Naive B cell (primary cell): ENCODE measurements around the gene ATP1A4. TPM values are rescaled to one million over a fixed set of nuclear protein-coding genes. Genes with fewer than 3 reads are reported as not detected.
"Not testable (repeated sequence)": the region's sequence is repeated elsewhere in the genome, so short reads cannot be mapped to it uniquely, and the experiment has no call there.

Experiments used
- ATAC-seq, 2 donors: fragments of 150-1000 bp; cut with Tn5 transposase; 2 replicates each; pipeline ENCODE4 v1.10.0; 2021; ENCODE audit warnings: low read depth in 2 of 2, mild to moderate bottlenecking in 2 of 2, moderate library complexity in 2 of 2
- DNase-seq: peaks from one replicate; pipeline ENCODE4 v3.0.0; 2022
- H3K27ac Mint-ChIP-seq, 6 donors: one replicate each; pipeline ENCODE4 v1.8.0; 2020 to 2022; ENCODE audit warnings: mild to moderate bottlenecking in 6 of 6, mixed read lengths in 6 of 6, moderate library complexity in 5 of 6, inconsistent platforms in 2 of 6
- H3K27me3 Mint-ChIP-seq, 3 donors: one replicate each; pipeline ENCODE4 v1.8.0; 2021 to 2022; ENCODE audit warnings: mixed read lengths in 3 of 3, mild to moderate bottlenecking in 1 of 3
- H3K36me3 Mint-ChIP-seq, 2 donors: one replicate each; pipeline ENCODE4 v1.8.0; 2020 to 2022; ENCODE audit warnings: mixed read lengths in 2 of 2, inconsistent platforms in 1 of 2, mild to moderate bottlenecking in 1 of 2
- H3K4me1 Mint-ChIP-seq, 3 donors: one replicate each; pipeline ENCODE4 v1.8.0; 2020 to 2022; ENCODE audit warnings: mixed read lengths in 3 of 3, inconsistent platforms in 1 of 3, mild to moderate bottlenecking in 1 of 3, moderate library complexity in 1 of 3
- H3K4me3 Mint-ChIP-seq, 8 donors: one replicate each; pipeline ENCODE4 v1.8.0; 2020 to 2022; ENCODE audit warnings: mild to moderate bottlenecking in 8 of 8, mixed read lengths in 8 of 8, moderate library complexity in 8 of 8, inconsistent platforms in 2 of 8
- H3K9me3 Mint-ChIP-seq, 7 donors: one replicate each; pipeline ENCODE4 v1.8.0; 2020 to 2022; ENCODE audit warnings: mixed read lengths in 7 of 7, mild to moderate bottlenecking in 5 of 7, inconsistent platforms in 2 of 7, moderate library complexity in 1 of 7
- polyA plus RNA-seq, 6 donors: library from polyadenylated mRNA; unstranded; fragments of 300-500 nt; fragmentation: Illumina TruSeq; gene quantifications; one replicate each; pipeline ENCODE4 v1.2.3, GENCODE V29; 2021; ENCODE audit warnings: low read depth in 6 of 6

ATP1A4 gene
- polyA plus RNA-seq, 6 donors from 2014 or later: not detected

- no peaks in the 10 kb centered on the region for H3K9me3 Mint-ChIP-seq
- no peak for ATAC-seq
- no peaks in the 10 kb centered on the region for H3K36me3 Mint-ChIP-seq
- peak within 1 kb of the TSS in 1 of 8 donors; percentile 29 for H3K4me3 Mint-ChIP-seq
- H3K27ac Mint-ChIP-seq: peak within 1 kb of the TSS in 1 of 6 donors; percentile 32
- peaks cover 16 to 50% (median 42%) of the 10 kb centered on the region in 3 donors for H3K27me3 Mint-ChIP-seq
- no peaks in the 10 kb centered on the region for H3K4me1 Mint-ChIP-seq
- no peak for DNase-seq
Observed at GRCh38 chr1:160115545-160116282, 35.7 kb upstream of the ATP1A4 start, which contains the start of gene ATP1A2. Gene ATP1A2 (plus strand): TSS chr1:160115759. CDS start chr1:160115862, 103 bp downstream.

GRCh38 chr1:160116283-160117147 lies 34.9 kb upstream of the ATP1A4 start:
- H3K9me3 Mint-ChIP-seq: no peaks in the 10 kb centered on the region
- no peak for DNase-seq
- no peak for ATAC-seq
- no peaks in the 10 kb centered on the region for H3K36me3 Mint-ChIP-seq
- no peak overlapping the region for H3K4me3 Mint-ChIP-seq
- H3K27me3 Mint-ChIP-seq: peaks cover 16 to 49% (median 44%) of the 10 kb centered on the region in 3 donors
- H3K27ac Mint-ChIP-seq: no peak overlapping the region
- no peaks in the 10 kb centered on the region for H3K4me1 Mint-ChIP-seq

- no peaks in the 10 kb centered on the region for H3K9me3 Mint-ChIP-seq
- no peak for DNase-seq
- no peak overlapping the region for H3K4me3 Mint-ChIP-seq
- H3K4me1 Mint-ChIP-seq: no peaks in the 10 kb centered on the region
- H3K27me3 Mint-ChIP-seq: peaks cover 15 to 48% (median 44%) of the 10 kb centered on the region in 3 donors
- no peaks in the 10 kb centered on the region for H3K36me3 Mint-ChIP-seq
- H3K27ac Mint-ChIP-seq: no peak overlapping the region
- ATAC-seq: no peak
Observed at GRCh38 chr1:160117300-160117699, 34.1 kb upstream of the ATP1A4 start.

DNA sequence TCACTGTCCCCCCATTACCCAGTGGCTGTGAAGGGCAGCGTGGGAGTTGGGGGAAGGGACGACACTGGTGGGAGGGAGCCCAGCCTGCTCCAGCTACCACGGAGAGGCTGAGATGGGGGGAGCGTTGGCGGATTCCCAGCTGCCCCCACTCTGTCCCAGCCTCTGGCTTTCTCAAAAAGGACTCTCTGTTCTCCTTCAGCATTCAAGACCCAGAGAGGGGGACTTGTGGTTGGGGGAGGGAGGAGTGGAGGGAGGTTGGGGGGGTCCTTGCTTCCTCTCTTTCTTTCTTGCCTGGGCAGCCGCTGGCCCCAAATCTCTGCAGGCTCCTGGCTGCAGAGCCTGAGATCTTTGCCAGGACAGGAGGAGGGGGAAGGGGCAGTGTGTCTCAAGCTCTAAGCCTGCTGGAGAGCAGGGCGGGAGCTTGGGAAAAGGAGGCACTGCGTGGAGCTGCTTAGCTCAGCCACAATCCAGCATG lies 33.7 kb upstream of the ATP1A4 start:
- H3K27ac Mint-ChIP-seq: no peak overlapping the region
- no peaks in the 10 kb centered on the region for H3K4me1 Mint-ChIP-seq
- no peaks in the 10 kb centered on the region for H3K9me3 Mint-ChIP-seq
- peaks cover 11 to 43% (median 43%) of the 10 kb centered on the region in 3 donors for H3K27me3 Mint-ChIP-seq
- no peaks in the 10 kb centered on the region for H3K36me3 Mint-ChIP-seq
- H3K4me3 Mint-ChIP-seq: no peak overlapping the region
- ATAC-seq (no peak), DNase-seq (no peak)

- ATAC-seq (no peak), DNase-seq (no peak)
- Mint-ChIP-seq H3K27ac (no peak overlapping the region), H3K36me3 (no peaks in the 10 kb centered on the region), H3K4me3 (no peak overlapping the region), H3K4me1 (no peaks in the 10 kb centered on the region), H3K9me3 (no peaks in the 10 kb centered on the region), H3K27me3 (peaks cover 6 to 46% (median 45%) of the 10 kb centered on the region in 3 donors)
Observed at GRCh38 chr1:160118928-160119327, 32.5 kb upstream of the ATP1A4 start.

- Mint-ChIP-seq H3K4me3 (no peak overlapping the region), H3K9me3 (no peaks in the 10 kb centered on the region), H3K27me3 (peaks cover 9 to 37% (median 36%) of the 10 kb centered on the region in 3 donors), H3K27ac (peak overlapping the region in 2 of 6 donors; percentile 67 to 79), H3K4me1 (no peaks in the 10 kb centered on the region), H3K36me3 (no peaks in the 10 kb centered on the region)
- ATAC-seq (no peak), DNase-seq (no peak)
Observed at GRCh38 chr1:160120797-160121196, 30.6 kb upstream of the ATP1A4 start.

GRCh38 chr1:160121388-160121787 lies 30.0 kb upstream of the ATP1A4 start:
- Mint-ChIP-seq H3K36me3 (no peaks in the 10 kb centered on the region), H3K9me3 (no peaks in the 10 kb centered on the region), H3K4me3 (no peak overlapping the region), H3K27me3 (peaks cover 11 to 31% (median 30%) of the 10 kb centered on the region in 3 donors), H3K4me1 (no peaks in the 10 kb centered on the region), H3K27ac (no peak overlapping the region)
- DNase-seq: no peak
- ATAC-seq: no peak

DNA sequence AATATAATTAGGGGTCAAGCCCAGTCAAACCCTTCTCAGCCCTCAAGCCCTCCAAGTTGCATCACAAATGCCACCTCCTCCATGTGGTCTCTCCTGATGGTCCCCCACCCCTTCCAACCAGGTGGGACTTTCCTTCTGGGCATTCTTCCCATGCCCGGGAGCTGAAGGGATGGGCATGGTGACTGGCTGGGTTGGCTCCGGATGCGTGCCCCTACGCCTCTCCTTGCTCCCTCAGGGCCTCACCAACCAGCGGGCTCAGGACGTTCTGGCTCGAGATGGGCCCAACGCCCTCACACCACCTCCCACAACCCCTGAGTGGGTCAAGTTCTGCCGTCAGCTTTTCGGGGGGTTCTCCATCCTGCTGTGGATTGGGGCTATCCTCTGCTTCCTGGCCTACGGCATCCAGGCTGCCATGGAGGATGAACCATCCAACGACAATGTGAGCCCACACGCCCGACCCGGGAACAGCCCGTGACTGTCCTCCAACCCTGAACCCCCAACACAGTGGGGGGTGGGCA lies 28.4 kb upstream of the ATP1A4 start:
- ATAC-seq (no peak), DNase-seq (no peak)
- H3K4me3 Mint-ChIP-seq: no peak overlapping the region
- no peaks in the 10 kb centered on the region for H3K9me3 Mint-ChIP-seq
- no peak overlapping the region for H3K27ac Mint-ChIP-seq
- H3K4me1 Mint-ChIP-seq: no peaks in the 10 kb centered on the region
- H3K36me3 Mint-ChIP-seq: no peaks in the 10 kb centered on the region
- peaks cover 5 to 24% (median 24%) of the 10 kb centered on the region in 3 donors for H3K27me3 Mint-ChIP-seq

DNA sequence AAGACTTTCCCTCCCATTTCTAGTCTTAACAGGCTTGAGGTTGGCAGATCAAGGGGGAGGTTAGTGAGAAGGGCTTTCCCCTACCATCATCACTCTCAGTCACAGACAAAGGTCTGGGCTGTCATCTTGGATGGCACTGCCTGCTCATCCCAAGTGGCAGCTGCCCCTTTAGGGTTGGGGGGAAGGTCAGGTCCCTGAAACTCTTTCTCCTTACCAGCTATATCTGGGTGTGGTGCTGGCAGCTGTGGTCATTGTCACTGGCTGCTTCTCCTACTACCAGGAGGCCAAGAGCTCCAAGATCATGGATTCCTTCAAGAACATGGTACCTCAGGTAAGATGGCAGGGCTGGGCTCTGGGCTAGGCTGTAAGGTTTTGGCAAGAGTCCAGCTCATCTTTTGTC lies 27.7 kb upstream of the ATP1A4 start:
- H3K4me1 Mint-ChIP-seq: no peaks in the 10 kb centered on the region
- no peaks in the 10 kb centered on the region for H3K9me3 Mint-ChIP-seq
- no peak overlapping the region for H3K4me3 Mint-ChIP-seq
- peaks cover 5 to 23% (median 21%) of the 10 kb centered on the region in 3 donors for H3K27me3 Mint-ChIP-seq
- DNase-seq (no peak), ATAC-seq (no peak)
- H3K27ac Mint-ChIP-seq: no peak overlapping the region
- no peaks in the 10 kb centered on the region for H3K36me3 Mint-ChIP-seq

DNA sequence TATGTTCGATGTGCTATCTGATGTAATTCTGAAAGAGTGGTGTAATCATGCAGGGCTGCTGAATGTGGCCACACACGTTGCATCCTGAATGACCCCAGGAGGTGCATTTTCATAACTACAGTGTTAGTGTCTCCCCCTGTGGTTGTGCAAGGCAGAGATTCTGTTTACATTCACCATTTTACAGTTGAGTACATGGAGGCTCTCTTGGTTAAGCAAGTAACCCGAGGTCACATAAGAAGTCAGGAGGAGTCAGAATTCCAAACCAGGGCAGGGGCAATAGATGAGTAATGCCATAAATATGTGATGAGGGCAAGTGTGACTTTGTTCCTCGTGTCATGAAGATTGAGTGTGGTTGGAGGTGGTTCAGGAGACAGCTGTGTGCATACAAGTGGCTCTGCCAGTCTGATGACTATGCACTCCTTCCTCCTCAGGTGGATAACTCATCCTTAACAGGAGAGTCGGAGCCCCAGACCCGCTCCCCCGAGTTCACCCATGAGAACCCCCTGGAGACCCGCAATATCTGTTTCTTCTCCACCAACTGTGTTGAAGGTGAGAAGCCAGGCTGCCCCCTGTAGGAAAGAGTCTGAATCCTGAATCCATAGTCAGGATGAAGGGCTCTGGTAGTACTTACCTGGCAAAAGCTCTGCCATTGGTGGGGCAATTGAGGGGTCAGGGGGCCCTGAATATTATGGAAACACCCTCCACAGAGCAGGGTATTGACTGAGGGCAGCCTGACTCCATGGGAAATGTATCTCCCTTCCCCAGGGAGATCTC lies 26.5 kb upstream of the ATP1A4 start:
- no peak for ATAC-seq

DNA sequence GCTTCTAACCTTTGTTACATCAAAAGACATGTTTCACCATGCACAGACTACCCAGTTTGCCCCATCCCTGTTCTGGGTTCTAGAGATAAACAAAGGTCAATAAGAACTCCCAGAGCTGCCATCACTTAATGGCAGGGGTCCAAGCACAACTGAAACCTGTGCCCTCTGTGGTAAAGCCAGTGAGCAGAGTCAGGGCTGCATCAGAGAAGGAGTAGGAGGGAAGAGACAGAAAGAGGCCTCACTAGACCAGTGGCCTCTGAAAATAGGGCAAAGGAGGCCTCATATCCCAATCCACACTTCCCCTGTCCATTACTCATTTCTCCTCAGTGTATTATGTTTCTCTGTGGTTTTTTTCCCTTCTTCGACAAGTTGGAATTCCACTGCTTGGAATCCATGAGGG lies 25.7 kb upstream of the ATP1A4 start:
- ATAC-seq (no peak), DNase-seq (no peak)
- peaks cover 0 to 2% (median 0%) of the 10 kb centered on the region in 3 donors for H3K4me1 Mint-ChIP-seq
- H3K4me3 Mint-ChIP-seq: no peak overlapping the region
- no peaks in the 10 kb centered on the region for H3K9me3 Mint-ChIP-seq
- peak overlapping the region in 1 of 6 donors; percentile 52 for H3K27ac Mint-ChIP-seq
- H3K36me3 Mint-ChIP-seq: no peaks in the 10 kb centered on the region
- H3K27me3 Mint-ChIP-seq: peaks cover 10 to 39% (median 27%) of the 10 kb centered on the region in 3 donors

More for the DNA sequence above, 26.5 kb upstream of the ATP1A4 start:
- peaks cover 5 to 32% (median 26%) of the 10 kb centered on the region in 3 donors for H3K27me3 Mint-ChIP-seq
- H3K4me1 Mint-ChIP-seq: no peaks in the 10 kb centered on the region
- H3K4me3 Mint-ChIP-seq: no peak overlapping the region
- no peak overlapping the region for H3K27ac Mint-ChIP-seq
- no peaks in the 10 kb centered on the region for H3K36me3 Mint-ChIP-seq
- no peak for DNase-seq
- no peaks in the 10 kb centered on the region for H3K9me3 Mint-ChIP-seq

DNA sequence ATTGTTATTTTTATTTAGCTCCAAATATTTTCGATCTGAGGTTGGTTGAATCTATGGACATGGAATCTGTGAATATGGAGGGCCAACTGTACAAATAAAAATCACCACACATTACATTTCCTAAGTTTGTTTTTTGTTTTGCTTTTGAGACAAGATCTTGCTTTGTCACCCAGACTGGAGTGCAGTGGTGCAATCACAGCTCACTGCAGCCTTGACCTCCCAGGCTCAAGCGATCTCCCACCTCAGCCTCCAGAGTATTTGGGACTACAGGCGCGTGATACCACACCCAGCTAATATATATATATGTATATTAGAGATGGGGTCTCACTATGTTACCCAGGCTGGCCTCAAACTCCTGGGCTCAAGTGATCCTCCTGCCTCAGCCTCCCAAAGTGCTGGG lies 25.1 kb upstream of the ATP1A4 start:
- not testable (repeated sequence) for ATAC-seq, H3K27ac Mint-ChIP-seq, H3K4me3 Mint-ChIP-seq, DNase-seq, H3K9me3 Mint-ChIP-seq, H3K4me1 Mint-ChIP-seq, H3K36me3 Mint-ChIP-seq
- peaks cover 15 to 44% (median 29%) of the 10 kb centered on the region in 3 donors for H3K27me3 Mint-ChIP-seq

DNA sequence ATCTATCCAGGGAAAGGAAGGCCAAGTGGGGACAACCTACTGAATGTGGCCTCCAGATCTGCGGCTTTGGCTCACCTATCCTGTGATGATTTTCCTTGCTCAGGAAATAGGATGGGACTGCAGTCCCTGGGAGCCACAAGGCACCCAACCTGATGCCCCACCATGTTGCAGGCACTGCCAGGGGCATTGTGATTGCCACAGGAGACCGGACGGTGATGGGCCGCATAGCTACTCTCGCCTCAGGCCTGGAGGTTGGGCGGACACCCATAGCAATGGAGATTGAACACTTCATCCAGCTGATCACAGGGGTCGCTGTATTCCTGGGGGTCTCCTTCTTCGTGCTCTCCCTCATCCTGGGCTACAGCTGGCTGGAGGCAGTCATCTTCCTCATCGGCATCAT lies 24.0 kb upstream of the ATP1A4 start:
- Mint-ChIP-seq H3K27me3 (peaks cover 22 to 52% (median 40%) of the 10 kb centered on the region in 3 donors), H3K4me1 (peaks cover 0 to 3% (median 0%) of the 10 kb centered on the region in 3 donors), H3K27ac (peak overlapping the region in 1 of 6 donors; percentile 79), H3K36me3 (no peaks in the 10 kb centered on the region), H3K4me3 (no peak overlapping the region), H3K9me3 (no peaks in the 10 kb centered on the region)
- DNase-seq (no peak), ATAC-seq (no peak)
